Measurements from ENCODE around the gene ARAP2.

- TF ChIP-seq POLR2AphosphoS5 (IDR thresholded peaks at IDR 0.05) (no peak), CTCF (IDR thresholded peaks at IDR 0.05) (no peak), POLR2A (IDR thresholded peaks at IDR 0.05) (no peak)
Observed at GRCh38 chr4:36079666-36080065, 164.6 kb downstream of the ARAP2 start.
